K562 (cell line): ENCODE measurements around the gene ICAM3. TPM values are rescaled to one million over a fixed set of nuclear protein-coding genes. Genes with fewer than 3 reads are reported as not detected.
A peak's percentile ranks its signal among the peaks of the same experiment; 100 is the strongest.

ENCODE experiments used
- CEBPB ChIP-seq: fragments of 450-650 bp; IDR thresholded peaks from 2 replicates; pipeline ENCODE4 v1.6.1; 2016; ENCODE audit warnings: missing genetic modification characterization, missing compliant biosample characterization
- CUX1 ChIP-seq: fragments of 200-800 bp; sonication (Bioruptor generic); IDR thresholded peaks from 2 replicates; pipeline ENCODE4 v1.6.1; 2016; ENCODE audit warnings: missing genetic modification characterization, missing compliant biosample characterization
- FOSL1 ChIP-seq: fragments of 200-800 bp; sonication (Bioruptor generic); conservative IDR thresholded peaks from 2 replicates; pipeline ENCODE4 v1.6.1; 2016; ENCODE audit warnings: missing genetic modification characterization, missing compliant biosample characterization
- FOXJ3 ChIP-seq: sonication (generic); formaldehyde crosslinking; IDR thresholded peaks from 2 replicates; pipeline ENCODE4 v1.4.0; 2020; ENCODE audit warnings: mild to moderate bottlenecking, missing genetic modification reagents
- HOXB6 ChIP-seq: fragments of 250-450 bp; sonication (Bioruptor Pico); IDR thresholded peaks from 2 replicates; pipeline ENCODE4 v1.5.1; 2022; ENCODE audit warnings: mild to moderate bottlenecking, borderline replicate concordance
- MEF2D ChIP-seq: conservative IDR thresholded peaks from 2 replicates; pipeline ENCODE4 v1.6.1; 2016; ENCODE audit warnings: low read depth, missing genetic modification characterization, missing compliant biosample characterization
- NFYB ChIP-seq: IDR thresholded peaks from 2 replicates; pipeline ENCODE4 v1.6.1; 2011; ENCODE audit warnings: mild to moderate bottlenecking, moderate library complexity; ENCODE audit not compliant: insufficient read length; ENCODE audit errors: extremely low read depth
- NR3C1 ChIP-seq: sonication (generic); formaldehyde crosslinking; IDR thresholded peaks from 2 replicates; pipeline ENCODE4 v1.8.1; 2022; ENCODE audit warnings: missing genetic modification reagents
- SMAD2 ChIP-seq: fragments of 150-350 bp; IDR thresholded peaks from 2 replicates; pipeline ENCODE4 v1.6.1; 2014; ENCODE audit warnings: low read depth, mild to moderate bottlenecking, low read length
- STAG1 ChIP-seq: sonication (generic); formaldehyde crosslinking; IDR thresholded peaks from 2 replicates; pipeline ENCODE4 v1.5.0; 2020; ENCODE audit warnings: missing genetic modification reagents, borderline replicate concordance
- TFE3 ChIP-seq: fragments of 450-650 bp; formaldehyde crosslinking; IDR thresholded peaks from 2 replicates; pipeline ENCODE4 v1.4.0; 2020; ENCODE audit warnings: mild to moderate bottlenecking, mixed read lengths
- THRB ChIP-seq: fragments of 450-650 bp; formaldehyde crosslinking; conservative IDR thresholded peaks from 2 replicates; pipeline ENCODE4 v1.4.0; 2022; ENCODE audit warnings: mild to moderate bottlenecking, missing genetic modification characterization
- ZNF609 ChIP-seq: sonication (generic); formaldehyde crosslinking; IDR thresholded peaks from 2 replicates; pipeline ENCODE4 v1.8.1; 2023; ENCODE audit warnings: missing genetic modification reagents, mild to moderate bottlenecking, borderline replicate concordance
- polyA plus RNA-seq, 8 experiments: library from polyadenylated mRNA; depleted of rRNA in 4 of 8; stranded (reverse) in 5 of 8; unstranded in 3 of 8; fragments of >200 nt; fragmentation: Nextera tagmentation in 2 of 8; fragmentation: Illumina TruSeq in 1 of 8; extraction: Ambion mirVana in 2 of 8; extraction: Trizol in 1 of 8; gene quantifications; 2 replicates each; pipeline versions ENCODE4 v1.2.1 to v1.2.3, GENCODE V29; 2011 to 2014; ENCODE audit warnings: inconsistent platforms in 1 of 8, missing spikeins in 1 of 8
- total RNA-seq, 7 experiments: library from RNA; depleted of rRNA in 6 of 7; stranded (reverse); fragments of >200 nt in 6 of 7; fragmentation: Illumina TruSeq in 2 of 7; extraction: Trizol in 2 of 7; gene quantifications; 2 replicates each; pipeline versions ENCODE4 v1.2.1 to v1.2.3, GENCODE V29; 2011 to 2021; ENCODE audit warnings: low replicate concordance in 1 of 7

Gene ICAM3
- total and polyA plus RNA-seq, 9 of the 15 experiments (the other 6 are each of a cell fraction or from before 2014, with no cell fraction given) = 6.5 to 39.5 (median 24.2) TPM

- TF ChIP-seq ZNF609 (no peak), MEF2D (tag) (no peak), THRB (CRISPR knock-in tag) (peak; percentile 34; the same call in 1 of the 2 replicates), FOSL1 (tag) (no peak), CEBPB (tag) (no peak), NR3C1 (CRISPR knock-in tag) (no peak), CUX1 (CRISPR knock-in tag) (0 out of 2 replicates have a peak, but pooled peaks have one; percentile 56), NFYB (no peak), SMAD2 (no peak), STAG1 (no peak), HOXB6 (CRISPR knock-in tag) (no peak), FOXJ3 (CRISPR knock-in tag) (no peak), TFE3 (CRISPR knock-in tag) (peak; percentile 99)
Measured at GRCh38 chr19:10315335-10316214, 23.8 kb downstream of the ICAM3 start, which contains the start of gene FDX2 (continued).
